Activated CD4-positive, alpha-beta T cell treated with anti-CD3 and anti-CD28 coated beads for 1 hour (primary cell): Measurements from ENCODE around the gene OCA2.
"Not testable (repeated sequence)": the region's sequence is repeated elsewhere in the genome, so short reads cannot be mapped to it uniquely, and the experiment has no call there.

ENCODE experiments used
- DNase-seq: peaks from one replicate; pipeline ENCODE4 v3.0.0-alpha.2; 2020

The OCA2 gene

GRCh38 chr15:27762471-27762870 is 336.6 kb downstream of the OCA2 start:
- no peak for DNase-seq

- no peak for DNase-seq
Measured at GRCh38 chr15:27757052-27757451, 342.1 kb downstream of the OCA2 start.

- DNase-seq = no peak
Measured at GRCh38 chr15:27752691-27753090, 346.4 kb downstream of the OCA2 start.

- no peak for DNase-seq
Measured at GRCh38 chr15:27747997-27748396, 351.1 kb downstream of the OCA2 start.

GRCh38 chr15:27746401-27746955 is 352.6 kb downstream of the OCA2 start:
- no peak for DNase-seq

GRCh38 chr15:27744641-27745040 is 354.5 kb downstream of the OCA2 start:
- DNase-seq = no peak

- no peak for DNase-seq
Measured at GRCh38 chr15:27743638-27744037, 355.5 kb downstream of the OCA2 start.

- no peak for DNase-seq
Measured at GRCh38 chr15:27742751-27743477, 356.2 kb downstream of the OCA2 start.

- no peak for DNase-seq
Measured at GRCh38 chr15:27741226-27741860, 357.8 kb downstream of the OCA2 start.

- no peak for DNase-seq
Measured at GRCh38 chr15:27734785-27735495, 364.2 kb downstream of the OCA2 start.

GRCh38 chr15:27731776-27732175 is 367.3 kb downstream of the OCA2 start:
- no peak for DNase-seq

GRCh38 chr15:27730868-27731267 is 368.2 kb downstream of the OCA2 start:
- no peak for DNase-seq

GRCh38 chr15:27725731-27726130 is 373.4 kb downstream of the OCA2 start:
- DNase-seq = no peak

- no peak for DNase-seq
Measured at GRCh38 chr15:27723821-27724220, 375.3 kb downstream of the OCA2 start.

GRCh38 chr15:27722102-27722501 is 377.0 kb downstream of the OCA2 start:
- DNase-seq = no peak

- no peak for DNase-seq
Measured at GRCh38 chr15:27714675-27715074, 384.4 kb downstream of the OCA2 start.

- DNase-seq = not testable (repeated sequence)
Measured at GRCh38 chr15:27713850-27714249, 385.3 kb downstream of the OCA2 start.

- no peak for DNase-seq
Measured at GRCh38 chr15:27707257-27707656, 391.9 kb downstream of the OCA2 start.

- DNase-seq = no peak
Measured at GRCh38 chr15:27706300-27706699, 392.8 kb downstream of the OCA2 start.

- no peak for DNase-seq
Measured at GRCh38 chr15:27705056-27705455, 394.1 kb downstream of the OCA2 start.
